Progenitor cell of endocrine pancreas (in vitro differentiated cells): ENCODE measurements around the gene ADGRG3. TPM values are rescaled to one million over a fixed set of nuclear protein-coding genes. Genes with fewer than 3 reads are reported as not detected.

Source experiments
- DNase-seq: peaks from one replicate; pipeline ENCODE4 v3.0.0; 2021; ENCODE audit warnings: low spot score; ENCODE audit not compliant: unreplicated experiment
- H3K27ac Mint-ChIP-seq: 2 replicates; pipeline ENCODE4 v1.8.0; 2021; ENCODE audit warnings: mild to moderate bottlenecking, moderate library complexity, mixed read lengths
- H3K27me3 Mint-ChIP-seq: 2 replicates; pipeline ENCODE4 v1.8.0; 2021; ENCODE audit warnings: mixed read lengths
- H3K36me3 Mint-ChIP-seq: 2 replicates; pipeline ENCODE4 v1.8.0; 2022; ENCODE audit warnings: mixed read lengths; ENCODE audit not compliant: insufficient read depth
- H3K4me1 Mint-ChIP-seq: 2 replicates; pipeline ENCODE4 v1.8.0; 2021; ENCODE audit warnings: low read depth, mixed read lengths
- H3K4me3 Mint-ChIP-seq: 2 replicates; pipeline ENCODE4 v1.8.0; 2021; ENCODE audit warnings: low read depth, mild to moderate bottlenecking, moderate library complexity, mixed read lengths
- H3K9me3 Mint-ChIP-seq: 2 replicates; pipeline ENCODE4 v1.8.0; 2021; ENCODE audit warnings: low read depth, mixed read lengths
- CTCF ChIP-seq: fragments of 200-600 bp; sonication (generic); IDR thresholded peaks from one replicate; pipeline ENCODE4 v1.5.0; 2021; ENCODE audit warnings: antibody characterized with exemption, mild to moderate bottlenecking; ENCODE audit not compliant: unreplicated experiment
- total RNA-seq: library from RNA; stranded (reverse); gene quantifications from 2 replicates; pipeline ENCODE4 v1.2.1, GENCODE V29; 2021

Gene ADGRG3
- total RNA-seq, 1 donor from 2014 or later: not detected

- peaks cover 12% of the 10 kb centered on the region for H3K4me1 Mint-ChIP-seq
- peaks cover 24% of the 10 kb centered on the region for H3K27me3 Mint-ChIP-seq
- H3K4me3 Mint-ChIP-seq: no peak overlapping the region
- no peaks in the 10 kb centered on the region for H3K9me3 Mint-ChIP-seq
- H3K27ac Mint-ChIP-seq: no peak overlapping the region
- no peaks in the 10 kb centered on the region for H3K36me3 Mint-ChIP-seq
- TF ChIP-seq CTCF: no peak
- DNase-seq: no peak
These were observed 30.7 kb upstream of the ADGRG3 start for GRCh38 chr16:57637424-57637823.

DNA sequence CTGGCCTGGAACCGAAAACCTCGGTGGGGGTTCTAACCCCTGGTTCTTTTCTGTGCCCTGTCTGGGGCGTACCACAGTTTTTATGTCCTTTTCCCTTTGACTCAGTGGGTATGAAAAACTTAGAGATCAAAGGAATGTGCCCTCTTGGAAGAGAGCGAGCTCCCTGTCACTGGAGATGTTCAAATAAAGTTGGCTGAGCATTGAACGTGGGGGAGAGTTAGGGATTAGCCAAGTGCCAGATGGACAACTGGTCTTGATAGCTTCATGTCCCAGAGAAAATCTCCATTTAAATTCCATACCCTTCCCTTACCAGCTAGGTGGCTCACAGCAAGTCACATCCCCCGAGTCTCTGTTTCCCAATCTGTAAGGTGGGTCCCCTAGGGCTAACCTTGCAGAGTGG is 30.1 kb upstream of the ADGRG3 start:
- Mint-ChIP-seq H3K27ac (no peak overlapping the region), H3K4me3 (no peak overlapping the region), H3K27me3 (peaks cover 24% of the 10 kb centered on the region), H3K4me1 (peaks cover 12% of the 10 kb centered on the region), H3K36me3 (no peaks in the 10 kb centered on the region), H3K9me3 (no peaks in the 10 kb centered on the region)
- no peak for DNase-seq
- no peak for TF ChIP-seq CTCF

GRCh38 chr16:57638381-57638780 is 29.7 kb upstream of the ADGRG3 start:
- TF ChIP-seq CTCF: no peak
- no peaks in the 10 kb centered on the region for H3K36me3 Mint-ChIP-seq
- DNase-seq: no peak
- H3K27ac Mint-ChIP-seq: no peak overlapping the region
- H3K9me3 Mint-ChIP-seq: no peaks in the 10 kb centered on the region
- H3K4me3 Mint-ChIP-seq: no peak overlapping the region
- H3K4me1 Mint-ChIP-seq: peaks cover 12% of the 10 kb centered on the region
- H3K27me3 Mint-ChIP-seq: peaks cover 24% of the 10 kb centered on the region

GRCh38 chr16:57639172-57639887 is 28.8 kb upstream of the ADGRG3 start:
- Mint-ChIP-seq H3K9me3 (no peaks in the 10 kb centered on the region), H3K4me3 (peak overlapping the region; percentile 45), H3K4me1 (peaks cover 12% of the 10 kb centered on the region), H3K27me3 (peaks cover 24% of the 10 kb centered on the region), H3K36me3 (no peaks in the 10 kb centered on the region), H3K27ac (no peak overlapping the region)
- peak; percentile 66 for DNase-seq
- TF ChIP-seq CTCF: no peak

GRCh38 chr16:57640185-57640584 is 27.9 kb upstream of the ADGRG3 start:
- H3K4me3 Mint-ChIP-seq: no peak overlapping the region
- no peak overlapping the region for H3K27ac Mint-ChIP-seq
- H3K4me1 Mint-ChIP-seq: peaks cover 11% of the 10 kb centered on the region

More at GRCh38 chr16:57640185-57640584, 27.9 kb upstream of the ADGRG3 start:
- DNase-seq: no peak
- no peak for TF ChIP-seq CTCF
- H3K36me3 Mint-ChIP-seq: no peaks in the 10 kb centered on the region
- H3K9me3 Mint-ChIP-seq: no peaks in the 10 kb centered on the region
- H3K27me3 Mint-ChIP-seq: peaks cover 24% of the 10 kb centered on the region
